Measurements from ENCODE around the gene POU6F2.

POU6F2 gene

DNA sequence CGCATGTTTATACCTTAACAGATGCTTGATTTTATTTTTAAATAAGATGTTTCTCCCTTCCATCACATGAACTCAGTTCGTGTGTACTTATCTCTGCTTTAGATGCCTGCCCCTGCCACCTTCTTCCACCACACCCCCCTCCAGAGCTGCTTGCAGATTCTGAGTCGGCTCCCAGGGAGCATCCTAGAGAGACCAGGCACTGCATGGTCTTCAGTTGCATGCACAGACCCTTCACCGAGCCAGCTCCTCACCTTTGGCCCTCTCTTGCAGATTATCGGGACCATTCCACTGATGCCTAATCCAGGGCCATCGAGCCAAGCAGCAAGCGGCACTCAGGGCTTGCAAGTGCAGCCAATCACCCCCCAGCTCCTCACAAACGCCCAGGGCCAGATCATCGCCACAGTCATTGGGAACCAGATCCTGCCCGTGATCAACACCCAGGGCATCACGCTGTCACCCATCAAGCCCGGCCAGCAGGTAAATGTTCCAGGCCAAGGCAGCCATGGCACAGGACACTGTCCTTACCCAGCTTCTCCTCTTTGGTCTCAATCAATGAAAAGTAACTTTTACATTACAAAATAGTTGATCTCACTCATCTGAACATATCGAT is 455.2 kb downstream of the POU6F2 start:
- DNase-seq (ENCODE audit: low spot score) = no peak
- in situ Hi-C loops (cut with MboI; ENCODE audit: low pct_unique_long_range_greater_than_20kb, low sequenced_read_pairs, unreplicated experiment) = no loop called here
- TF ChIP-seq, protein P1, sequence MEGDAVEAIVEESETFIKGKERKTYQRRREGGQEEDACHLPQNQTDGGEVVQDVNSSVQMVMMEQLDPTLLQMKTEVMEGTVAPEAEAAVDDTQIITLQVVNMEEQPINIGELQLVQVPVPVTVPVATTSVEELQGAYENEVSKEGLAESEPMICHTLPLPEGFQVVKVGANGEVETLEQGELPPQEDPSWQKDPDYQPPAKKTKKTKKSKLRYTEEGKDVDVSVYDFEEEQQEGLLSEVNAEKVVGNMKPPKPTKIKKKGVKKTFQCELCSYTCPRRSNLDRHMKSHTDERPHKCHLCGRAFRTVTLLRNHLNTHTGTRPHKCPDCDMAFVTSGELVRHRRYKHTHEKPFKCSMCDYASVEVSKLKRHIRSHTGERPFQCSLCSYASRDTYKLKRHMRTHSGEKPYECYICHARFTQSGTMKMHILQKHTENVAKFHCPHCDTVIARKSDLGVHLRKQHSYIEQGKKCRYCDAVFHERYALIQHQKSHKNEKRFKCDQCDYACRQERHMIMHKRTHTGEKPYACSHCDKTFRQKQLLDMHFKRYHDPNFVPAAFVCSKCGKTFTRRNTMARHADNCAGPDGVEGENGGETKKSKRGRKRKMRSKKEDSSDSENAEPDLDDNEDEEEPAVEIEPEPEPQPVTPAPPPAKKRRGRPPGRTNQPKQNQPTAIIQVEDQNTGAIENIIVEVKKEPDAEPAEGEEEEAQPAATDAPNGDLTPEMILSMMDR (IDR thresholded peaks at IDR 0.05; ENCODE audit: extremely low read depth, insufficient read depth, missing control alignments) = no peak

DNA sequence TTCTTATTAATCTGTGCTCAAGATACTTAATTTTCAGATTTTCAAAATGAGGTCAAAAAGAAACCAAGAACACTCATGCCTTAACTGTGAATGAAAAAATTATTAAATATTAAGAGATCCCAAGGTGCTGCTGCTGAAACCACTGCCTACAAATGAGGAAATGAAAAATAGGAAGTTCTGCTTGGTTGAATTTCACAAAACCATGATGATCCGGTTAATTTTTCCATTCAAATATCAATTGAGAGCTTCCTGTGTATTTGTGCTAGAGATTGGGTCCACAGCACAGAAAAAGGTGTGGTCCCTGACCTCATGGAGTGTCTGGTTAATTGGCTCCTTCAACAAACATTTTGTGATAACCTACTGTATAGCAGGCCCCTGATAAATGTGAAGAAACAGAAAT is 455.8 kb downstream of the POU6F2 start:
- TF ChIP-seq, protein P1 (IDR thresholded peaks at IDR 0.05; ENCODE audit: extremely low read depth, insufficient read depth, missing control alignments) = no peak
- in situ Hi-C loops (cut with MboI; ENCODE audit: low pct_unique_long_range_greater_than_20kb, low sequenced_read_pairs, unreplicated experiment) = no loop called here
- no peak for DNase-seq (ENCODE audit: low spot score)

DNA sequence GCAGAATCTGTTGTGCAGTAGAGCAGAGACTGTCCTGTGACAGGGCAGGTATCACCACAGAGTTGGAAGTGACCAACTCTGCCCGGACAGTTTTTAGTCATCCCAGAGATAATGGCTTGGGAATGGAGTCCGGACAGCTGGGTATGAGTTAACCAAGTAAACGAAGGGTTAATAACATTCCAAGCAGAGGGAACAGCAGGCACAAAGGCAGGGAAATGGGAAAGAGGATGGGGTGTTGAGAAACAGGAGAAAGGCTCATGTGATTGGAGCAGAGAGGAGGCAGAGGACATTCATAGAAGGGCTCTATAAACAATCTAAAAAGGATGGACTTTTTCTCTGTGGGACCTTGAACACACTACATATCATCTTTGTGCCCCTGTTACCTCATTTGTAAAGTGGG is 456.3 kb downstream of the POU6F2 start:
- in situ Hi-C loops (cut with MboI; ENCODE audit: low pct_unique_long_range_greater_than_20kb, low sequenced_read_pairs, unreplicated experiment) = no loop called here
- TF ChIP-seq, protein P1 (IDR thresholded peaks at IDR 0.05; ENCODE audit: extremely low read depth, insufficient read depth, missing control alignments) = no peak
- no peak for DNase-seq (ENCODE audit: low spot score)

DNA sequence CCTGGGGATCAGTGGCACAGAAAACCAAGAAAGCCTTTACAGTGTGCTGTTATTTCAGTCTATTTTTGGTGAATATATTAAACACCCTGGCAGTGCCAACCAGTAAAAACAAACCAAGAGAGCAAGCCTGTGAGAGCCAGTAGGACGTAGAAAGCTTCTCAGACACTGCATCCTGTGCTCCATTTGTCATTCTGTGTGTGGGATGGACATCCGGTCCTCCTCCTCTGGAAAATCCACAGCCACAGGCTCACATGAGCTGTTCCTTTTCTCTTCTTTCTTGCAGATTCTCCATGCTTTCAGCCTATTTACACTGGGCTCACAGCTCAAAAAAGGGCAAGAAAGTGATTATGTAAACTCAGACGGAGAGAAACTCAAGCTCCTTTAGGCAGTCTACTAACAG is 468.8 kb downstream of the POU6F2 start:
- TF ChIP-seq, protein P1 (IDR thresholded peaks at IDR 0.05; ENCODE audit: extremely low read depth, insufficient read depth, missing control alignments) = no peak
- in situ Hi-C loops (cut with MboI; ENCODE audit: low pct_unique_long_range_greater_than_20kb, low sequenced_read_pairs, unreplicated experiment) = no loop called here
- no peak for DNase-seq (ENCODE audit: low spot score)

DNA sequence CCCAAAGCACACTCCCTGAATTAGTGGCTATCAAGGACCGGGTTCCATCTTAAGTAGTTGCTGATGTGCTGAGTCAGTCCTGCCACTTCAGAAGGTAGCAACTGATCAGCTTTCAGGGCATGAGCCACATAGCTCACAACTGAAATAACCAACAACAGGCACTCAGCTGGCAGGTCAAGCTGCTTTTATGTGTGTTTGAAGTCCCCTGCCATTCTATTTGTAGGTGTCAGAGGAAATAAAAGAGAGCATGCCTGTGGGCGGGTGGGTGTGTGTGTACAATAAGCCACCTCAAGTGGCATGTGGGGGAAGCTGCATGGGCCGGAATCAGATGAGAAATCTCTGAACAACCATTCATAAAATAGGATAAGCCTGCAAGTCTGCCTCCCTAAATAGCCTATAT is 474.2 kb downstream of the POU6F2 start:
- TF ChIP-seq, protein P1 (IDR thresholded peaks at IDR 0.05; ENCODE audit: extremely low read depth, insufficient read depth, missing control alignments) = no peak
- DNase-seq (ENCODE audit: low spot score) = no peak
- in situ Hi-C loops (cut with MboI; ENCODE audit: low pct_unique_long_range_greater_than_20kb, low sequenced_read_pairs, unreplicated experiment) = loop anchor here (25.0 kb wide), 1 partner anchor 665 kb away; no protein-coding TSS in a partner anchor

DNA sequence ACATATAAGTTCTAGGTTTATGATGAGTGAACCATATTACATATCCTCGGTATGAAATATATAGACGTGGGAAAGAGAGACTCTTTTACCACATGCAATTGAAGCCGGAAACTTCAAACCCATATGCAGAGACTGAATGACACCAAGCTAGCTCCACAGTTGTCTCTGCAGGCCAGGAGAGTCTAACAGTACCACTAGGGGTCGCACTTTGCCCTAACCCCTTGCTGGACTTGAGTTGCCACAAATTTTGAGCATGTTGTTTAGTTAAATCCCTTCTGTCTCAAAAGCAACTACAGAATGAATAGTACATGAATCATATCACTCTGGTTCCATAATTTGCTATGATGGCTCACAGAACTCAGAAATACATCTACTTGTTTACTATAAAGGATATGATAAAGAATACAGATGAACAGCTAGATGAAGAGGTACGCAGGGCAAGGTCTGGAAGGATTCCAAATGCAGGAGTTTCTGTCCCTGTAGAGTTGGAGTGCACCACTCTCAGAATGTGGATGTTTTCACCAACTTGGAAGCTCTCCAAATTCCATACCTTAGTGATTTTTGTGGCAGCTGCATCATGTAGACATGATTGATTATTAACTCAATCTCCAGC is 476.1 kb downstream of the POU6F2 start:
- peak; percentile 53 for DNase-seq (ENCODE audit: low spot score)
- in situ Hi-C loops (cut with MboI; ENCODE audit: low pct_unique_long_range_greater_than_20kb, low sequenced_read_pairs, unreplicated experiment) = loop anchor here (25.0 kb wide), 1 partner anchor 667 kb away; no protein-coding TSS in a partner anchor
- TF ChIP-seq, protein P1 (IDR thresholded peaks at IDR 0.05; ENCODE audit: extremely low read depth, insufficient read depth, missing control alignments) = peak; percentile 91
